ENCODE data around the gene VAV3. TPM values are rescaled to one million over a fixed set of nuclear protein-coding genes. Genes with fewer than 3 reads are reported as not detected.

The VAV3 gene
- total and polyA plus RNA-seq, 2 of the 13 experiments (the other 11 are each of a cell fraction or from before 2014, with no cell fraction given): 15.9 to 29.8 TPM

- TF ChIP-seq IKZF5 (CRISPR knock-in tag; IDR thresholded peaks at IDR 0.05) (peak; percentile 96), AHDC1 (CRISPR knock-in tag; IDR thresholded peaks at IDR 0.05; ENCODE audit: borderline replicate concordance) (peak; percentile 98), ZNF34 (CRISPR knock-in tag; IDR thresholded peaks at IDR 0.05; ENCODE audit: borderline replicate concordance) (no peak), GABPA (IDR thresholded peaks at IDR 0.05; ENCODE audit: low read depth, low read length) (no peak), GABPA (CRISPR knock-in tag; IDR thresholded peaks at IDR 0.05; ENCODE audit: low read depth) (peak; percentile 34), ARID5B (CRISPR knock-in tag; IDR thresholded peaks at IDR 0.05) (peak; percentile 99), CTCF (CRISPR knock-in tag; IDR thresholded peaks at IDR 0.05) (0 out of 2 replicates have a peak, but pooled peaks have one; percentile 9), ZEB1 (IDR thresholded peaks at IDR 0.05; ENCODE audit: insufficient replicate concordance, low read depth) (peak; percentile 59), MIXL1 (CRISPR knock-in tag; IDR thresholded peaks at IDR 0.05) (peak; percentile 77), CREBL2 (CRISPR knock-in tag; IDR thresholded peaks at IDR 0.05; ENCODE audit: borderline replicate concordance) (no peak), TBX2 (CRISPR knock-in tag; IDR thresholded peaks at IDR 0.05; ENCODE audit: borderline replicate concordance) (peak; percentile 94), HOXA5 (CRISPR knock-in tag; IDR thresholded peaks at IDR 0.05) (peak; percentile 68; the same call in 1 of the 2 replicates), TBL1XR1 (IDR thresholded peaks at IDR 0.05; ENCODE audit: borderline replicate concordance, low read length, partially characterized antibody) (peak; percentile 95), SALL2 (CRISPR knock-in tag; IDR thresholded peaks at IDR 0.05) (peak; percentile 55; the same call in 1 of the 2 replicates), PBX2 (CRISPR knock-in tag; IDR thresholded peaks at IDR 0.05) (no peak; the same call in 1 of the 2 replicates)
Observed at GRCh38 chr1:107526524-107527198, 438.3 kb downstream of the VAV3 start (continued).
